Measurements from ENCODE around the gene PPP4R3B. TPM values are rescaled to one million over a fixed set of nuclear protein-coding genes. Genes with fewer than 3 reads are reported as not detected.

PPP4R3B gene
- total and polyA plus RNA-seq, 8 donors: 17.4 to 110 (median 46.9) TPM

GRCh38 chr2:55519938-55520885 lies 97.2 kb downstream of the PPP4R3B start:
- TF ChIP-seq POLR2AphosphoS5 (IDR thresholded peaks at IDR 0.05): no peak
- TF ChIP-seq, protein P1, sequence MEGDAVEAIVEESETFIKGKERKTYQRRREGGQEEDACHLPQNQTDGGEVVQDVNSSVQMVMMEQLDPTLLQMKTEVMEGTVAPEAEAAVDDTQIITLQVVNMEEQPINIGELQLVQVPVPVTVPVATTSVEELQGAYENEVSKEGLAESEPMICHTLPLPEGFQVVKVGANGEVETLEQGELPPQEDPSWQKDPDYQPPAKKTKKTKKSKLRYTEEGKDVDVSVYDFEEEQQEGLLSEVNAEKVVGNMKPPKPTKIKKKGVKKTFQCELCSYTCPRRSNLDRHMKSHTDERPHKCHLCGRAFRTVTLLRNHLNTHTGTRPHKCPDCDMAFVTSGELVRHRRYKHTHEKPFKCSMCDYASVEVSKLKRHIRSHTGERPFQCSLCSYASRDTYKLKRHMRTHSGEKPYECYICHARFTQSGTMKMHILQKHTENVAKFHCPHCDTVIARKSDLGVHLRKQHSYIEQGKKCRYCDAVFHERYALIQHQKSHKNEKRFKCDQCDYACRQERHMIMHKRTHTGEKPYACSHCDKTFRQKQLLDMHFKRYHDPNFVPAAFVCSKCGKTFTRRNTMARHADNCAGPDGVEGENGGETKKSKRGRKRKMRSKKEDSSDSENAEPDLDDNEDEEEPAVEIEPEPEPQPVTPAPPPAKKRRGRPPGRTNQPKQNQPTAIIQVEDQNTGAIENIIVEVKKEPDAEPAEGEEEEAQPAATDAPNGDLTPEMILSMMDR (IDR thresholded peaks at IDR 0.05): no peak
- no peak for TF ChIP-seq EP300 (IDR thresholded peaks at IDR 0.05)
- TF ChIP-seq POLR2A (IDR thresholded peaks at IDR 0.05): no peak
- peaks cover 6 to 46% (median 15%) of the 10 kb centered on the region in 4 donors for H3K4me1 ChIP-seq
- peaks cover 15 to 29% (median 24%) of the 10 kb centered on the region in 4 donors for H3K36me3 ChIP-seq
- no peaks in the 10 kb centered on the region for H3K27me3 ChIP-seq
- DNase-seq: peak in 1 of 2 donors; percentile 69
- intact Hi-C loops (cut with DNase I; ENCODE audit: low total_unique reads): no loop called here
- H3K9me3 ChIP-seq: no peaks in the 10 kb centered on the region
- peak overlapping the region; percentile 71 to 84 (median 76) for H3K4me3 ChIP-seq
- H3K27ac ChIP-seq: peak overlapping the region; percentile 71 to 92 (median 87)
- WGBS, 5 donors: 1 to 2% (median 1%) methylated on average over 35 of the region's 35 CpGs

DNA sequence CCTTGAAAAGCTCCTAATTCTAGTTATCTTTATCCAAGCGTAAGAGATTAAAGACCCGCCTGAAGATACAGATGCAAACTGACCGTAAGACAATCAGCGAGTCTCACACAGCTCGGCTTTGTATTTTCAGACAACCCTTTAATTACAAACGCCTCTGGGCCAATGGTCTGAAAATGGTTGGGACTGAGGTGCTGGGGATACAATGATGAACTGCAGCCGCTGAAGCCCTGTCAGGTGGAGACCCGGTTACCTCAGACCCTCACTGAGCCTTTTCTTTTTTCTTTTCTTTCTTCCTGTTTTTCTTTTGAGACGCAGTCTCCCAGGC lies 98.6 kb downstream of the PPP4R3B start:
- H3K36me3 ChIP-seq: peaks cover 3 to 15% (median 11%) of the 10 kb centered on the region in 4 donors
- TF ChIP-seq EP300 (IDR thresholded peaks at IDR 0.05): no peak
- no peak for TF ChIP-seq POLR2A (IDR thresholded peaks at IDR 0.05)
- TF ChIP-seq, protein P1 (IDR thresholded peaks at IDR 0.05): no peak
- peak overlapping the region; percentile 79 to 92 (median 88) for H3K27ac ChIP-seq
- intact Hi-C loops (cut with DNase I; ENCODE audit: low total_unique reads): no loop called here
- 11 to 29% (median 16%) methylated on average over 9 of the region's 9 CpGs for WGBS, 5 donors
- H3K4me1 ChIP-seq: peaks cover 6 to 44% (median 15%) of the 10 kb centered on the region in 4 donors
- peak in 1 of 2 donors; percentile 37 for DNase-seq
- H3K9me3 ChIP-seq: no peaks in the 10 kb centered on the region
- peak overlapping the region; percentile 71 to 84 (median 76) for H3K4me3 ChIP-seq
- H3K27me3 ChIP-seq: no peaks in the 10 kb centered on the region

DNA sequence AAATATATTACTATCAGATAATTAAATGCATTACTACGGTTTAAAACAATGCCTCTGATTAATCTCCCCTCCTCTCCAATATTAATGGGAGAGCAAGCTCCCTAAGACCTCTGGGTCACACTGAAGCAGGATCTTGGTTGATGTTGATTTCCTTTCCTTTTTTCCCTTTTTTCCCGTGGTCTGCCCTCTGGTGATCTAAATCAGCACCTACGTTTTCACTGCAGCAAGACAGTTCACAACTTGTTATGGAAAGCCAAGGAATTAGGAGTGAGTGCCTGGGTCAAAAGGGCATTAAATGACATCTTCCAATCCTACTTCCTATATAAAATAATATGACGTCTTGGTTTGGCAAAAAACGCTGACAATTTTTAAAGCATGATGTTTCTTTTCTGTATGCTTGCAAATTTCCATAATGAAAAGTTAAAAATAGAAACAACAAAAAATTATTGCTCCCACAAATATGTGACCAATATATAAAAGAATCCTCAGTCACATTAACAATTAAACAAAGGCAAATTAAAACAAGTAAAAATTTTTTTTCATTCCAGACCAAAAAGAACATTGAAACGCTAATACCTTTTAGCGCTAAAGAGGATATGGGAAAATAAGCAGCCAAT lies 105.8 kb downstream of the PPP4R3B start:
- Histone ChIP-seq H3K9me3 (no peaks in the 10 kb centered on the region), H3K27me3 (no peaks in the 10 kb centered on the region), H3K36me3 (no peaks in the 10 kb centered on the region), H3K27ac (no peak overlapping the region), H3K4me3 (no peak overlapping the region), H3K4me1 (peaks cover 0 to 5% (median 0%) of the 10 kb centered on the region in 4 donors)
- intact Hi-C loops (cut with DNase I; ENCODE audit: low total_unique reads): no loop called here
- no peak for TF ChIP-seq EP300 (IDR thresholded peaks at IDR 0.05)
- TF ChIP-seq POLR2AphosphoS5 (IDR thresholded peaks at IDR 0.05): no peak
- TF ChIP-seq POLR2A (IDR thresholded peaks at IDR 0.05): no peak
- TF ChIP-seq, protein P1 (IDR thresholded peaks at IDR 0.05): no peak
- DNase-seq: peak in 1 of 2 donors; percentile 60
- WGBS, 5 donors: 36 to 38% (median 38%) methylated on average over 7 of the region's 7 CpGs

DNA sequence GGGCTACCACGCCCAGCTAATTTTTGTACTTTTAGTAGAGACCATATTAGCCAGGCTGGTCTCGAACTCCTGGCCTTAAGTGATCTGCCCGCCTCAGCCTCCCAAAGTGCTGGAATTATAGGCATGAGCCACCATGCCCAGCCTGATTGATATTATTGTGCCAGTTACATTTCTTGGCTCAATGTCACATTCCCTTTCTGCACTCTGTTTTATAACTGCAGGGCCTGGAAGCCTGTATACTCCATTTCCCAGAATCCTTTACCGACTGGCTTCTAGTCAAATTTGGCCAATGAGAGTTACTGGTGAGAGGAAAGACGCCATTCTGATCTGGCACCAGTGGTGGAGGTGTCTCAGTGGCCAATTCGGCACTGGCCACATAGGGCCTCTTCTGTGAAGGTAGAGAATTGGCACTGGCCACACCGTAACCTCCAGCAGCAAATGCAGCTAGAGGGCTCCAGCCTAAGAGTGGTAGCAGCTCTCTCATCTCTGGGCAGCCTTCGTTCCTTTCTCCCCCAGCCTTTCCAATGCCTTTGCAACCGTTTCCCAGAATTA lies 114.8 kb downstream of the PPP4R3B start:
- H3K36me3 ChIP-seq: no peaks in the 10 kb centered on the region
- H3K4me1 ChIP-seq: no peaks in the 10 kb centered on the region
- TF ChIP-seq POLR2AphosphoS5 (IDR thresholded peaks at IDR 0.05): no peak
- TF ChIP-seq POLR2A (IDR thresholded peaks at IDR 0.05): no peak
- TF ChIP-seq, protein P1 (IDR thresholded peaks at IDR 0.05): no peak
- TF ChIP-seq EP300 (IDR thresholded peaks at IDR 0.05): no peak
- no peak for DNase-seq
- intact Hi-C loops (cut with DNase I; ENCODE audit: low total_unique reads): no loop called here
- H3K27ac ChIP-seq: no peak overlapping the region
- WGBS, 5 donors: 89 to 95% (median 91%) methylated on average over 9 of the region's 9 CpGs
- no peaks in the 10 kb centered on the region for H3K9me3 ChIP-seq
- no peak overlapping the region for H3K4me3 ChIP-seq
- no peaks in the 10 kb centered on the region for H3K27me3 ChIP-seq
